Measurements from ENCODE around the gene DPH7.

DNA sequence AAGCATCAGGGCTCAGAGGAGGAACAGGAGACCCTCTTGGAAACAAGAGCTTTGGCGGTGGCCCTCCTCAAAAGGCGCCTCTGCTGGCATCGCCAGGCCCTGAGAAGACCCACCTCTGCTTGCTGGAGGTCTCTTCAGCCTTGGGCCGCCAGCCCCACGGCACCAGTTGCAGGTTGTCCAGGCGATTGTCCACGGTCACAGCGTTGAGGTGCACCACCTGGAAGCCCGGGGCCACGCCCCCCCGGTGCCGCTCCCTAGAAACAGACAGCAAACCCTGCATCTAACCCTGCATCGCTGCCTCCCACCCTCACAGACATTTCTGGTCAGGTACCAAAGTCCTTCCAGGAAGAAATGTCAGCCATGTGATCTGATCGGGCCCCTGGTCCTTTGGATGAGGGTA is 8.1 kb upstream of the DPH7 start:
- TF ChIP-seq, protein P1, sequence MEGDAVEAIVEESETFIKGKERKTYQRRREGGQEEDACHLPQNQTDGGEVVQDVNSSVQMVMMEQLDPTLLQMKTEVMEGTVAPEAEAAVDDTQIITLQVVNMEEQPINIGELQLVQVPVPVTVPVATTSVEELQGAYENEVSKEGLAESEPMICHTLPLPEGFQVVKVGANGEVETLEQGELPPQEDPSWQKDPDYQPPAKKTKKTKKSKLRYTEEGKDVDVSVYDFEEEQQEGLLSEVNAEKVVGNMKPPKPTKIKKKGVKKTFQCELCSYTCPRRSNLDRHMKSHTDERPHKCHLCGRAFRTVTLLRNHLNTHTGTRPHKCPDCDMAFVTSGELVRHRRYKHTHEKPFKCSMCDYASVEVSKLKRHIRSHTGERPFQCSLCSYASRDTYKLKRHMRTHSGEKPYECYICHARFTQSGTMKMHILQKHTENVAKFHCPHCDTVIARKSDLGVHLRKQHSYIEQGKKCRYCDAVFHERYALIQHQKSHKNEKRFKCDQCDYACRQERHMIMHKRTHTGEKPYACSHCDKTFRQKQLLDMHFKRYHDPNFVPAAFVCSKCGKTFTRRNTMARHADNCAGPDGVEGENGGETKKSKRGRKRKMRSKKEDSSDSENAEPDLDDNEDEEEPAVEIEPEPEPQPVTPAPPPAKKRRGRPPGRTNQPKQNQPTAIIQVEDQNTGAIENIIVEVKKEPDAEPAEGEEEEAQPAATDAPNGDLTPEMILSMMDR (conservative IDR thresholded peaks at IDR 0.05 in 1 of 2, IDR thresholded peaks at IDR 0.05 in 1 of 2; ENCODE audit: extremely low read depth in 1 of 2, insufficient read depth in 1 of 2, low read depth in 1 of 2, low read length in 2 of 2): no peak
- TF ChIP-seq EZH2 (IDR thresholded peaks at IDR 0.05; ENCODE audit: borderline replicate concordance, low read length): no peak
